HepG2 (cell line): Measurements from ENCODE around the gene DDTL. TPM values are rescaled to one million over a fixed set of nuclear protein-coding genes. Genes with fewer than 3 reads are reported as not detected.
A peak's percentile ranks its signal among the peaks of the same experiment; 100 is the strongest.
"Not testable (repeated sequence)": the region's sequence is repeated elsewhere in the genome, so short reads cannot be mapped to it uniquely, and the experiment has no call there.

Experiments
- ATAC-seq: fragments of 200-7000 bp; cut with Tn5 transposase; 3 replicates; pipeline ENCODE4 v1.9.1; 2020; ENCODE audit warnings: mild to moderate bottlenecking, moderate library complexity
- BruUV-seq: library from RNA; stranded (reverse); fragments of 400-500 nt; replicated peaks from 2 replicates; lab custom pipeline; 2021; lab: Mats Ljungman, UMichigan
- CTCF ChIA-PET: fragments of 300-600 bp; formaldehyde crosslinking; extraction: SDS; loops from one replicate; lab custom pipeline; 2021; ENCODE audit warnings: low total read pairs, inconsistent platforms, low intra/inter-chr PET ratio; lab: Yijun Ruan, JAX
- POLR2A ChIA-PET: fragments of 350-600 bp; sonication (Branson Sonifier 250); formaldehyde crosslinking; loops from one replicate; lab custom pipeline; 2020; ENCODE audit warnings: antibody characterized with exemption, inconsistent platforms; lab: Yijun Ruan, JAX
- DNase-seq: peaks from one replicate; pipeline ENCODE4 v3.0.0-alpha.2; 2015; ENCODE audit warnings: low spot score
- FAIRE-seq: peaks from 3 replicates; lab custom pipeline; 2011; peaks lifted over from hg19 to GRCh38; lab: Jason Lieb, UNC
- H2AFZ ChIP-seq: one replicate; pipeline ENCODE4 v1.6.1; 2011; ENCODE audit warnings: low read length, inconsistent platforms
- H3K27ac ChIP-seq: fragments of 300-600 bp; 3 replicates; pipeline ENCODE4 v1.8.0; 2011; ENCODE audit warnings: mixed run types, mild to moderate bottlenecking, mixed read lengths, low read length, inconsistent platforms; ENCODE audit not compliant: insufficient read depth; ENCODE audit errors: extremely low read length
- H3K27me3 ChIP-seq, 2 experiments: fragments of 200-600 bp in 1 of 2; 2 replicates in 1 of 2; 3 replicates in 1 of 2; pipeline versions ENCODE4 v1.6.0 to v1.8.0; 2011; ENCODE audit warnings: low read length in 2 of 2, mild to moderate bottlenecking in 2 of 2, moderate library complexity in 2 of 2, inconsistent platforms in 1 of 2; ENCODE audit not compliant: insufficient read depth in 2 of 2, control insufficient read depth in 1 of 2
- H3K36me3 ChIP-seq, 2 experiments: fragments of 200-600 bp in 1 of 2; replicated peaks in 1 of 2; 2 replicates in 1 of 2; 3 replicates in 1 of 2; pipeline versions ENCODE4 v1.5.1 to v1.8.0; 2011; ENCODE audit warnings: low read length in 2 of 2, inconsistent platforms in 1 of 2; ENCODE audit not compliant: insufficient read depth in 2 of 2, control insufficient read depth in 1 of 2
- H3K4me1 ChIP-seq: 2 replicates; pipeline ENCODE4 v1.5.1; 2012; ENCODE audit warnings: low read length, inconsistent platforms; ENCODE audit not compliant: insufficient read depth
- H3K4me2 ChIP-seq: 2 replicates; pipeline ENCODE4 v1.6.0; 2011; ENCODE audit warnings: low read depth, low read length, inconsistent platforms
- H3K4me3 ChIP-seq, 3 experiments: fragments of 200-600 bp in 1 of 3; sonication (generic), shearing (Covaris generic) in 1 of 3; replicated peaks in 1 of 3; 2 replicates each; pipeline ENCODE4 v1.5.1; 2011 to 2016; ENCODE audit warnings: low read length in 3 of 3, inconsistent platforms in 2 of 3, low read depth in 2 of 3, mild to moderate bottlenecking in 2 of 3, control low read depth in 1 of 3, mixed read lengths in 1 of 3; ENCODE audit not compliant: insufficient read depth in 1 of 3
- H3K79me2 ChIP-seq: one replicate; pipeline ENCODE4 v1.6.1; 2011; ENCODE audit warnings: low read length, inconsistent platforms; ENCODE audit not compliant: insufficient read depth
- H3K9ac ChIP-seq: 2 replicates; pipeline ENCODE4 v1.6.0; 2011; ENCODE audit warnings: mild to moderate bottlenecking, low read depth, low read length, inconsistent platforms; ENCODE audit not compliant: insufficient read depth
- H3K9me3 ChIP-seq: 2 replicates; pipeline ENCODE4 v1.5.1; 2012; ENCODE audit warnings: mild to moderate bottlenecking, low read length
- H4K20me1 ChIP-seq: 2 replicates; pipeline ENCODE4 v1.6.0; 2011; ENCODE audit warnings: inconsistent platforms, mild to moderate bottlenecking, low read length, moderate library complexity; ENCODE audit not compliant: insufficient read depth
- ARID4A ChIP-seq: sonication (generic); formaldehyde crosslinking; IDR thresholded peaks from 2 replicates; pipeline ENCODE4 v1.5.0; 2020; ENCODE audit warnings: mild to moderate bottlenecking, missing genetic modification reagents, borderline replicate concordance
- FOSL1 ChIP-seq: sonication (generic); formaldehyde crosslinking; IDR thresholded peaks from 2 replicates; pipeline ENCODE4 v1.9.0; 2021; ENCODE audit warnings: missing genetic modification reagents, borderline replicate concordance
- FOSL2 ChIP-seq: sonication (generic); formaldehyde crosslinking; IDR thresholded peaks from 2 replicates; pipeline ENCODE4 v1.4.0; 2020; ENCODE audit warnings: missing genetic modification reagents
- FOXA3 ChIP-seq: IDR thresholded peaks from 2 replicates; pipeline ENCODE4 v1.6.1; 2016; ENCODE audit warnings: missing genetic modification reagents, missing compliant biosample characterization
- NCOA2 ChIP-seq: sonication (generic); formaldehyde crosslinking; IDR thresholded peaks from 2 replicates; pipeline ENCODE4 v1.8.0; 2022; ENCODE audit warnings: inconsistent platforms
- PPARG ChIP-seq: conservative IDR thresholded peaks from 2 replicates; pipeline ENCODE4 v1.6.1; 2016; ENCODE audit warnings: missing biosample characterization, missing genetic modification reagents
- SOX13 ChIP-seq, 3 experiments: fragments of 450-650 bp in 1 of 3; sonication (generic) in 1 of 3; formaldehyde crosslinking in 1 of 3; IDR thresholded peaks in 2 of 3; conservative IDR thresholded peaks in 1 of 3; 2 replicates each; pipeline versions ENCODE4 v1.5.0 to v1.6.1; 2016 to 2020; ENCODE audit warnings: antibody characterized with exemption in 1 of 3, mild to moderate bottlenecking in 1 of 3, missing compliant biosample characterization in 1 of 3, missing genetic modification reagents in 1 of 3, moderate library complexity in 1 of 3
- TBX2 ChIP-seq: sonication (generic); formaldehyde crosslinking; IDR thresholded peaks from 2 replicates; pipeline ENCODE4 v1.5.0; 2020; ENCODE audit warnings: missing genetic modification reagents, mild to moderate bottlenecking, borderline replicate concordance
- ZNF3 ChIP-seq: IDR thresholded peaks from 2 replicates; pipeline ENCODE4 v1.7.0; 2017; ENCODE audit warnings: inconsistent platforms
- ZNF644 ChIP-seq: IDR thresholded peaks from 2 replicates; pipeline ENCODE4 v1.6.1; 2016; ENCODE audit warnings: low read depth
- ZNF646 ChIP-seq: sonication (generic); formaldehyde crosslinking; IDR thresholded peaks from 2 replicates; pipeline ENCODE4 v1.9.0; 2021; ENCODE audit warnings: mild to moderate bottlenecking, missing genetic modification reagents
- WGBS: methylation state at CpG from one replicate; pipeline ENCODE4 v1.1.6; 2017; ENCODE audit warnings: low lambda C conversion rate; 5-methylcytosine and 5-hydroxymethylcytosine counted together
- in situ Hi-C: cut with HindIII; loops from 2 replicates; pipeline ENCODE4 v1.10.0; 2017; ENCODE audit warnings: low pct_unique_long_range_greater_than_20kb; ENCODE audit not compliant: extremely low pct_ligation_motif_present
- intact Hi-C: fragments of 100-400 bp; cut with micrococcal nuclease; formaldehyde crosslinking; loops from one replicate; pipeline ENCODE4 v1.10.0; 2022; ENCODE audit not compliant: unreplicated experiment
- polyA plus RNA-seq, 8 experiments: library from polyadenylated mRNA; depleted of rRNA in 3 of 8; stranded (reverse) in 7 of 8; unstranded in 1 of 8; fragments of >200 nt; fragmentation: Illumina TruSeq in 4 of 8; extraction: Trizol in 4 of 8; gene quantifications; 2 replicates each; pipeline versions ENCODE4 v1.2.1 to v1.2.3, GENCODE V29; 2011 to 2016; ENCODE audit warnings: low read depth in 4 of 8, missing spikeins in 1 of 8, mixed read lengths in 1 of 8; ENCODE audit not compliant: insufficient read depth in 1 of 8
- total RNA-seq, 5 experiments: library from RNA; depleted of rRNA; stranded (reverse); fragments of >200 nt; fragmentation: Illumina TruSeq; extraction: Trizol; gene quantifications; 2 replicates each; pipeline ENCODE4 v1.2.3, GENCODE V29; 2016; ENCODE audit warnings: low read depth in 1 of 5

DDTL gene
- total and polyA plus RNA-seq, 2 of the 13 experiments (the other 11 are each of a cell fraction or from before 2014, with no cell fraction given) = 0.31 TPM; not detected in 1

GRCh38 chr22:23920267-23920611 lies 46.4 kb upstream of the DDTL start (continued):
- peak; percentile 87 for TF ChIP-seq ZNF646 (CRISPR knock-in tag)
- TF ChIP-seq PPARG = 0 out of 2 replicates have a peak, but pooled peaks have one; percentile 38
- 0 out of 2 replicates have a peak, but pooled peaks have one; percentile 7 for TF ChIP-seq ZNF644 (CRISPR knock-in tag)
- peak; percentile 46; the same call in 1 of the 2 replicates for TF ChIP-seq TBX2 (CRISPR knock-in tag)
- 0 out of 2 replicates have a peak, but pooled peaks have one; percentile 28 for TF ChIP-seq NCOA2 (CRISPR knock-in tag)

GRCh38 chr22:23921586-23922201 lies 45.0 kb upstream of the DDTL start:
- FAIRE-seq (peak; percentile 34), DNase-seq (peak; percentile 82), ATAC-seq (peak; percentile 79)
- H3K9ac ChIP-seq, in situ Hi-C loops, H3K9me3 ChIP-seq, CTCF ChIA-PET, H4K20me1 ChIP-seq, H3K79me2 ChIP-seq, H3K27me3 ChIP-seq, BruUV-seq, H3K4me3 ChIP-seq, H3K4me2 ChIP-seq, H2AFZ ChIP-seq: not testable (repeated sequence)
- 60% methylated on average over 13 of the region's 13 CpGs for WGBS
- POLR2A ChIA-PET = interaction anchor here (0.9 to 2.6 kb wide), 6 partner anchors 8 to 309 kb away, joined by 3 to 9 read pairs (median 4); partner anchors contain the start of genes MIF and SLC2A11
- peaks cover 36% of the 10 kb centered on the region for H3K4me1 ChIP-seq
- H3K27ac ChIP-seq = peak overlapping the region; percentile 59
- intact Hi-C loops = loop anchor here (2.0 kb wide), 1 partner anchor 27 kb away; the partner anchor contains the start of gene MIF
- H3K36me3 ChIP-seq = peaks cover 7 to 33% of the 10 kb centered on the region in 2 experiments
- TF ChIP-seq SOX13 (IDR thresholded peaks at IDR 0.05) = 0 out of 2 replicates have a peak, but pooled peaks have one; percentile 32
- peak in 1 of 2 experiments; percentile 72; a peak in 2 of 4 replicates for TF ChIP-seq SOX13 (CRISPR knock-in tag; conservative IDR thresholded peaks at IDR 0.05 in 1 of 2, IDR thresholded peaks at IDR 0.05 in 1 of 2)
- TF ChIP-seq FOSL1 = peak; percentile 86; the same call in 1 of the 2 replicates
- TF ChIP-seq FOXA3 (CRISPR knock-in tag) = peak; percentile 81
- peak; percentile 48; the same call in 1 of the 2 replicates for TF ChIP-seq ARID4A (CRISPR knock-in tag)
- TF ChIP-seq FOSL2 = peak; percentile 99
- peak; percentile 82 for TF ChIP-seq ZNF3 (CRISPR knock-in tag)
